Neural cell (in vitro differentiated cells): Measurements from ENCODE around the gene LURAP1L.

Source experiments
- CTCF ChIP-seq: fragments of 450-650 bp; IDR thresholded peaks from 2 replicates; pipeline ENCODE4 v1.5.1; 2014; ENCODE audit warnings: antibody characterized with exemption, mild to moderate bottlenecking, moderate library complexity; ENCODE audit not compliant: poor library complexity, severe bottlenecking
- EP300 ChIP-seq: fragments of 450-650 bp; conservative IDR thresholded peaks from 2 replicates; pipeline ENCODE4 v1.6.1; 2014; ENCODE audit warnings: antibody characterized with exemption, mild to moderate bottlenecking, moderate library complexity; ENCODE audit not compliant: poor library complexity, severe bottlenecking
- EZH2 ChIP-seq: fragments of 200-600, 300-800 bp; shearing (Covaris generic), sonication (generic); IDR thresholded peaks from 2 replicates; pipeline ENCODE4 v1.6.1; 2014; ENCODE audit warnings: antibody characterized with exemption, low read length, borderline replicate concordance, mild to moderate bottlenecking; ENCODE audit not compliant: insufficient read depth, poor library complexity, severe bottlenecking
- POLR2AphosphoS5 ChIP-seq: IDR thresholded peaks from 2 replicates; pipeline ENCODE4 v1.6.1; 2012
- TAF1 ChIP-seq: IDR thresholded peaks from 2 replicates; pipeline ENCODE4 v1.6.1; 2012; ENCODE audit warnings: low read depth

DNA sequence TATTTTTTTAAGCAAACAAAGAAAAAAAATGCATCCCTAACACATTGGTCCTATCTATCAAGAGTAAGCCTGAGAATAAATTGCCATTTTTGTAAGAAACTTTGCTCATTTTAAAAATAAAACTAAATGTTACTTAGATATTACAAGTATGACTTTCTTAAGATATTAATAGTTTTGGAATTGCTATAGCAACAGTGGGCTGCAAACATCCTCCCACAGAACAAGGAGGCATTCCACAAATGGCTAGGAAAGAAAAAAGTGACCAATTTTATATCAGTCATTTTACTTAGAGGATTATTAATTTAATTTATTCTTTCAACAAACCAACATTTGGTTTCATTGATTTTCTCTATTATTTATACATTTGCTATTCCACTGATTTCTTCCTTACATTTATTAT, 63.7 kb downstream of the LURAP1L start:
- TF ChIP-seq CTCF: no peak
- TF ChIP-seq EZH2: no peak
- TF ChIP-seq EP300: no peak
- no peak for TF ChIP-seq POLR2AphosphoS5
- TF ChIP-seq TAF1: no peak
